Esophagus squamous epithelium (tissue), 4 donors: Measurements from ENCODE around the gene DBET.
"Not testable (repeated sequence)": the region's sequence is repeated elsewhere in the genome, so short reads cannot be mapped to it uniquely, and the experiment has no call there.

Experiments used
- POLR2A ChIP-seq, 4 donors: fragments of 450-650 bp; IDR thresholded peaks; one replicate each; pipeline ENCODE4 v1.6.1; 2017; ENCODE audit warnings: antibody characterized with exemption in 4 of 4, mild to moderate bottlenecking in 4 of 4, moderate library complexity in 3 of 4
- TF ChIP-seq, protein P1 (sequence below), 6 experiments: fragments of 450-650 bp in 4 of 6; fragments of 200-600 bp in 2 of 6; sonication (generic) in 2 of 6; IDR thresholded peaks; one replicate each; pipeline ENCODE4 v1.5.1; 2016 to 2019; ENCODE audit warnings: antibody characterized with exemption in 6 of 6, mild to moderate bottlenecking in 4 of 6, moderate library complexity in 4 of 6

DNA sequence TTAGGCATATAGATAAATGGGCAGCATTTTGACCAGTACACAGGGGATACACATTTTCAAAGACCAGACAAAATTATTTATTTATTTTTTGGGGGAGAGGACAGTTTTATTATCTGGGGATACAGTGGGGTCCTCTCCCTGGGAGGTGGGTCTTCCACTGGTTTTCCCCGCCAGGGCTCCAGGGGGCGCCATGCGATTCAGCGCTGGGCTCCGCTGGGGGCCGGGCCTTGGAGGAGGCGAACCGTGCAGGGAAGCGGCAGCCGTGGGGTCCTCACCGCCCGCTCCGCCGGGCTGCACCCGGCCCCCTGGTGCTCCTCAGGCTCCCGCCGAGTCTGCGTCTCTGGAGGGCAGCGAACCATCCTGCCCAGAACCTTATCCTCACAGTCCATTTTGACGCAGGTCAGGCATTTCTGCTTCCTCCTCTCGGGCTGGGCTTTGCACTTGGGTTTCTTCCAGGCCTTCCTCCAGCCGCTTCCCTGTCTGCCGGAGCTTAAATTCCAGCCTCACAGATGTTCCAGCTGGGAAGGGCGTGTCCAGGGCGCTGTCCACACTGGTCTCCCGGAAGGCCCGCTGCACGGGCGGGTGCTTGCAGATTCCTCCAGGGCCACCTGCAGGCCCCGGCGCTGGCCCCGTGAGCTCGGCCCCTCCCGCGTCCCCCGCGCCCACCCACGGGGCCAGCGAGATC is 26.5 kb upstream of the DBET start:
- TF ChIP-seq, protein P1, sequence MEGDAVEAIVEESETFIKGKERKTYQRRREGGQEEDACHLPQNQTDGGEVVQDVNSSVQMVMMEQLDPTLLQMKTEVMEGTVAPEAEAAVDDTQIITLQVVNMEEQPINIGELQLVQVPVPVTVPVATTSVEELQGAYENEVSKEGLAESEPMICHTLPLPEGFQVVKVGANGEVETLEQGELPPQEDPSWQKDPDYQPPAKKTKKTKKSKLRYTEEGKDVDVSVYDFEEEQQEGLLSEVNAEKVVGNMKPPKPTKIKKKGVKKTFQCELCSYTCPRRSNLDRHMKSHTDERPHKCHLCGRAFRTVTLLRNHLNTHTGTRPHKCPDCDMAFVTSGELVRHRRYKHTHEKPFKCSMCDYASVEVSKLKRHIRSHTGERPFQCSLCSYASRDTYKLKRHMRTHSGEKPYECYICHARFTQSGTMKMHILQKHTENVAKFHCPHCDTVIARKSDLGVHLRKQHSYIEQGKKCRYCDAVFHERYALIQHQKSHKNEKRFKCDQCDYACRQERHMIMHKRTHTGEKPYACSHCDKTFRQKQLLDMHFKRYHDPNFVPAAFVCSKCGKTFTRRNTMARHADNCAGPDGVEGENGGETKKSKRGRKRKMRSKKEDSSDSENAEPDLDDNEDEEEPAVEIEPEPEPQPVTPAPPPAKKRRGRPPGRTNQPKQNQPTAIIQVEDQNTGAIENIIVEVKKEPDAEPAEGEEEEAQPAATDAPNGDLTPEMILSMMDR (IDR thresholded peaks at IDR 0.05): not testable (repeated sequence)
- TF ChIP-seq POLR2A (IDR thresholded peaks at IDR 0.05): not testable (repeated sequence)
